Hepatic stellate cell (primary cell): ENCODE results near the gene PYDC1.
"Not testable (repeated sequence)": the region's sequence is repeated elsewhere in the genome, so short reads cannot be mapped to it uniquely, and the experiment has no call there.

Experiments
- DNase-seq: peaks from one replicate; pipeline ENCODE4 v3.0.0; 2011; ENCODE audit warnings: low spot score

PYDC1 gene

DNA sequence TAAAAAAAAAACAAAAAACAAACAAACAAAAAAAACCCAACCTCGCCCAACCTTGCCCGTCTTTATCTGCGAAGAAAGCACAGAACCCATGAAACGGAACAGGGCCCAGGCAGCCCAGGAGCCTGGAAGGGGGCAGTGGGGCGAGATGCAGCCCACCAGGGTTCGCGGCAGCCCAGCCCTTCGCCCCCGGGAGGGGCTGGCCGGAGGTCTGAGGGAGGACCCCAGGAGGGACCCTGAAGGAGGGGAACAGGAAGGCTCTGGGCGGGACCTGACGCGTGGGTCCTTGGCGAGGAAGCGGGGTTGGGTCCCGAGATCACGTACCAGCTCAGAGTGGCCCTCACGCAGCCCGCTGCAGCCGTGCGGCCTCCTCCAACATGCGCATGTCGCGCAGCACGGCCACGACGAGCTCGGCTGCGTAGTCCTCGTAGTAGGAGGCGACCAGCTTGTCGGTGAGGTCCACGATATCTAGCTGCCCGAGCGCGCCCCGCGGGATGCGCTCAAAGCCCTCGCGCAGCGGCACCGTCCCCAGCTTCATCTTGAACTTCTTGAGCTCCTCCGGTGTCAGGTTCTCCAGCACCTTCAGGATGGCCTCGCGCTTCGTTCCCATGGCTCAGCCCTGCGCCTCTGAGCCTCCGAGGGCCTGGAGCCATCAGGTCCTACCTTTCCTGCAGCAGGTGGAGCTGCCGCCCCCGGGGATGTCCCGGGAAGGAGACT, at the start of gene PYDC1:
PYDC1 (minus strand) TSS at position 714 of the 714 bp plus-strand sequence; CDS start at position 607, 107 bp downstream.
- no peak for DNase-seq

DNA sequence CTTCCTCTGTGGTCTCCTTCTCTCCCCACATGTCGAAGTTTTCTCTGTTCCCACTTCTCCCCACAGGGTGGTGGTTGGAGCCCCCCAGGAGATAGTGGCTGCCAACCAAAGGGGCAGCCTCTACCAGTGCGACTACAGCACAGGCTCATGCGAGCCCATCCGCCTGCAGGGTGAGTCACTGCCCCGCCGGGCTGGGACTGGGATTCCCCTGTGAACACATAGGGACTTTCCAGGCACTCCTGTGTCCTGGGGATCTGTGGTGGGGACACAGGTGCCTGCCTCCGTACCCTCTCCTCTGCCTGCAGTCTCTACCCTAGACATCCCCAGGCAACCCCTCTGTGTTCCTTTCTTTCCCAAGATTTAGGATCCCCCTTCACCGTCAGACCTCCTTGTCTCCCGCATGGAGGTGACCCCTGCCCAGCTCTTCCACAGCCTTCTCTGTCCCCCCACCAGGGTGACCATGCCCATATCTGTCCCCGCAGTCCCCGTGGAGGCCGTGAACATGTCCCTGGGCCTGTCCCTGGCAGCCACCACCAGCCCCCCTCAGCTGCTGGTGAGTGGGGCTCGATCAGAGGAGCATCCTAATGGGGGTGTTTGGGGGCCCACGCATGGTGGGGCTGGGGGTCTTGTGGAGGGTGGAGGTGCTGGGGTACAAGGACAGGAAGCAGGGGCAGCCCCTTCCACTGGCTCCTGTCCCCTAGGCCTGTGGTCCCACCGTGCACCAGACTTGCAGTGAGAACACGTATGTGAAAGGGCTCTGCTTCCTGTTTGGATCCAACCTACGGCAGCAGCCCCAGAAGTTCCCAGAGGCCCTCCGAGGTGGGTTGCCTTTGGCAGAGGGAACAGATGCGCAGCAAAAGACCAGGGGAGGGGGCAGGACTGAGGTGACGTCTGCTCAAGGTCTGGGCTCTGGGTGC, 48.7 kb upstream of the PYDC1 start:
- no peak for DNase-seq

DNA sequence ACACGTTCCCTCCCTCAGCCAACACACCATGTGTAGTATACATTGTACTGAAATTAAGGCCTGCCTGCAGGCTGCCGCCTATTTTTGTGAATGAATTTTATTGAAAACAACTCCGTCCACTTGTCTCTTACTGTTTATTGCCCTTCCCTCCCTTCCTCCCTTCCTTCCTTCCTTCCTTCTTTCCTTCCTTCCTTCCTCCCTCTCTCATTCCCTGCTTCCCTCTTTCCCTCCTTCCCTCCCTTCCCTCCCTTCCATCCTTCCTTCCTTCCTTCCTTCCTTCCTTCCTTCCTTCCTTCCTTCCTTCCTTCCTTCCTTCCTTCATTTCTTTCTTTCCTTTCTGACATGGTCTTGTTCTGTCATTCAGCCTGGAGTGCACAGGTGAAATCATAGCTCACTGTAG, 45.1 kb upstream of the PYDC1 start:
- DNase-seq = no peak

DNA sequence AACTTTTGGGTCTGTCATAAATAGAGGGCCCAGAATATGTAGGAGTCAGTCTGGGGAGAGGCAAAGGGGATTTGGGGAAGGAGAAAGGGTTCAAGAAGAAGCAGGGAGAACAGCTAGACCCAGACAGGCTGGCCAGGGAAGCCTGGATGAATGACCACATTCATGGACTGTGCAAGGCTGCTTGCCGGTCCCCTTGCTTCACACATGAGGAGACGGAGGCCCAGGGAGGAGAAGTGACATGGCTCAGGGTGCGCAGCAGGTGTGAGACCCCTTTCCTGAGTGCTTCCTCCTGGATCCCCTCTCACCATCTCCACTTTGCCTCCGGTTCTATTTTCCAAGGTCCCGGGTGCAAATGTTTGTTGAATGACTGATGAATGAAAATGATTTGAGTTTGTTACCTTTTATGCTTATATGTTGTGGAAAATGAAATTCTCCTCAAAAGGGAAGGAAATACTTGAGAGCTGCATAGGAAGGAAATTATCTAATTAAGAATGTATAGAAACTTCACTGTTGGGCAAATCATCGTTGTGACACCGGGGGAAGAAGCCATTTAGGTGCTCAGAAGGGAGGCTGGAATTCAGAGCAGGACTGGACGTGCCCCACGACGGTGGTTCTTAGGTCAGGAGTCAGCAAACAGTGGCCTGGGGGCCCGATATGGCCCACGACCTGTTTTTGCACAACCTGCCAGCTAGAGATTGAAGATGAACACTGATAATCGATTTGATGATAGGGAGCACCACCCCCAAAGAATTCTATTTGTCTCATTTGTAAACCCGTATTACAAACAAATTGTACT, 43.4 kb upstream of the PYDC1 start:
- DNase-seq = no peak

DNA sequence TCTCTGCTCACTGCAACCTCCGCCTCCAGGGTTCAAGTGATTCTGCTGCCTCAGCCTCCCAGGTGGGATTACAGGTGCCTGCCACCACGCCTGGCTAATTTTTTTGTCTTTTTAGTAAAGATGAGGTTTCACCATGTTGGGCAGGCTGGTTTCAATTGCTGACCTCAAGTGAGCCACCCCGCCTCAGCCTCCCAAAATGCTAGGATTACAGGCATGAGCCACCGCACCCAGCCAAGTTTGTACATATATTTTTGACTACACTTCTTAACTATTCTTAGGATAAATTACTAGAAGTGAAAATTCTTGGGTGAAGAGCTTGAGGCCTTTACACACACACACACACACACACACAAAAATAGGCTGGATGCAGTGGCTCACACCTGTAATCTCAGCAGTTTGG, 41.4 kb upstream of the PYDC1 start:
- DNase-seq = no peak

DNA sequence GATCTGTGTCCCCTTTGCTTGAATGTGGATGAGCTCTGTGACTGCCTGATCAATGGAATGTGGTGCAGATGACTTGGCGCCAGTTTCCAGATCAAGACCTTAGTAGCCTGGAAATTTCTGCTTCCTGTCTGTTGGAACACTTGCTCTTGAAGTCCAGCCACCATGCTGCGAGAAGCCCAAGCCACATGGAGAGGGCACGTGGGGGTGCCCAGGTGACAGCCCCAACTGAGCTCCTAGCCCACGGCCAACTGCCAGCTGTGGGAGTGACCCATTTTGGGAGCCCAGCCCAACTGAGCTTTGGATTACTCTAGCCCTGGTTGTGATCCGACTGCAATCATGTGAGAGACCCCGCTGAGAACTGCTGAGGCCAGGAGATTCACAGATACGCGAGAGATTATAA, 39.5 kb upstream of the PYDC1 start:
- no peak for DNase-seq

DNA sequence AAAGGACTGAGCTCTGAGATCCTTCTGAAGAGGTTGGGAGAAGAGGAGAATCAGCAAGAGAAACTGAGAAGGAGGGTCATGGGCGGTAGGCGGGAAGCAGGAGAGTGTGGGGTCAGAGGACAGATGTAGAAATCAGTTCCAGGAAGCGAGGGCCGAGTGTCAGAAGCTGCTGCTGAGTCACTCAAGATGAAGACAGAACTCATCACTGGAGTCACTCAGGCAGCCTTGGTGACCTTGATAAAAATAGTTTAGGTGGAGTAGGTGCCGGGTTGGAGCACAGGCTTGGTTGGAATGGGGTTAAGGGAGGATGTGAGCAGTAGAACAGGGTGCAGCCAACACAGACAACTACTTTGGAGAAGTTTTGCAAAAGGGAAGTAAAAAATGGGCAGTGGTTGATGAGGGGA, 36.7 kb upstream of the PYDC1 start:
- DNase-seq = no peak

DNA sequence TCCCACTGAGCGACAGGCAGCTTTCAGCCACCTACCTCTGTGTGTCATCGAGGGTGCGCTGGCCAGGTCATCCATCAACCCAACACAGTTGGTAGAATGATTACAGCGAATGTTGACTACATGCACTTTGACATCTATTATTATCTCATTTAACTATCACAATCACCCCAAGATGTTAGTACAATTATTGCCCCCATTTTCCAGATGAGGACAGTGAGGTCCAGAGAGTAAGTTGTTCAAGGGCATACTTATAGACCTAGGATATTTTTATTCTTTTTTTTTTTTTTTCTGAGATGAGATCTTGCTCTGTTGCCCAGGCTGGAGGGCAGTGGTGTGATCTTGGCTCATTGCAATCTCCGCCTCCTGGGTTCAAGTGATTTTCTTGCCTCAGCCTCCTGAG, 34.5 kb upstream of the PYDC1 start:
- DNase-seq = no peak

DNA sequence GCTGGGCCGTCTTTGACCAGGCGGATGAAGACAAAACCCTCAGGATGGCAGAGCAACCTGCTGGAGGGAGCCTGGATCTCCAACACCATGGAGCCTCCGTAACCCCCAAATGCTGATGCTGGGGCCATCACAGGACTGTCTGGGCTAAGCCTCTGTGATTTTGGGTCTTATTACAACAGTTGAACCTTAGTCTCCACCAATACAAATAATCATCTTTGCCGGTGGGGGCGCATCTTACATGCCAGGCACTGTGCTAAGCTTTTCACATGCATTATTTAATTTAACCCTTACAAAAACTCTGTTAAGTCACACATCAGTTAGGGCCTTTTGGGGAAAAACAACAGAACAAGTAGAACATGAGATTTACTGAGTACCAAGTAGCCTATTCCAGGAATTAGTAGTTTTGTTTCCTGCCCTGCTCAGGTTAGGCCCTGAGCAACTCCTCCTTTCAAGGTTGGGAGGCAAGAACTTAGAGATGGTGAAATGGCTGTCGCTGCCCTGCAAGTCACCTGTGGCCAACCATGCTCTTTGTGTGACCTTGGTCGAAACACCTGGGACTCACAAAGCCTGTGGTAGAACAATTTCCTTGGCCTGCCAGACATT, 33.9 kb upstream of the PYDC1 start:
- no peak for DNase-seq

DNA sequence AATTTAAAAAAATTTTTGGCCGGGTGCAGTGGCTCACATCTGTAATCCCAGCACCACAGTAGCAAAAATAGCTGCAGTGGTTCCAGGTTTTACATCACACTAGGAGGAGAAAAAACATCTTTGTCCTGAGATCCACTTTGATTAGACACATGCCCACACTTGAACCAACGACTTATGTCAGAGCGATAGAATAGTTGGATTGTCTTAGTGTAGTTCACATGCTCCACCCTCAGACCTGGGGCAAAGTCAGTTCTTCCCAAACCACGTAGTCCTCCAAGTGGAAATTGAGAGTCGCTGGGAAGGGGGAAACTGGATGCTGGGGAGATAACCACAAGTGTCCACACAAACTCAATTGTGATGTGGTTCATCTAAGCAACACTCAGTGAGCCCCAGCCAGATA, 31.4 kb upstream of the PYDC1 start:
- no peak for DNase-seq

DNA sequence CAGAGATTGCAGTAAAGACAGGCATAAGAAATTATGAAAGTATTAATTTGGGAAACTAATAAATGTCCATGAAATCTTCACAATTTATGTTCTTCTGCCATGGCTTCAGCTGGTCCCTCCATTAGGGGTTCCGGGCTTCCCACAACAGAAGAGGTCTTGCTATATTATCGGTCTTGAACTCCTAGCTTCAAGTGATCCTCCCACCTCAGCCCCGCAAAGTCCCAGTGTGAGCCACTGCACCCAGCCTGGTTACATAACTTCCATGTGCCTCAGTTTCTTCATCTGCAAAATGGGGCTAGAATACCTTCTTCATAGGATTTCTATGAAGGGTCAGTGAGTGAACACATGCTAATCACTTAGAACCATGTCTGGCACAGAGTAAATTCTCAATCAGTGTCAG, 29.4 kb upstream of the PYDC1 start:
- DNase-seq = no peak

DNA sequence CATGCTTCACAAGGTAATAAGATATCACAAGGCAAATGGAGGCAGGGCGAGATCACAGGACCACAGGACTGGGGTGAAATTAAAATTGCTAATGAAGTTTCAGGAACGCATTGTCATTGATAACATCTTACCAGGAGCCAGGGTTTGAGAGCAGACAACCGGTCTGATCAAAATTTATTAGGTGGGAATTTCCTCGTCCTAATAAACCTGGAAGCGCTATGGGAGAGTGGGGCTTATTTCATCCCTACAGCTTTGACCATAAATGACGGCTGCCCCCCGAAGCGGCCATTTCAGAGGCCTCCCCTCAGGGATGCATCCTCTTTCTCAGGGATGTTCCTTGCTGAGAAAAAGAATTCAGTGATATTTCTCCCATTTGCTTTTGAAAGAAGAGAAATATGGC, 28.7 kb upstream of the PYDC1 start:
- DNase-seq = not testable (repeated sequence)

DNA sequence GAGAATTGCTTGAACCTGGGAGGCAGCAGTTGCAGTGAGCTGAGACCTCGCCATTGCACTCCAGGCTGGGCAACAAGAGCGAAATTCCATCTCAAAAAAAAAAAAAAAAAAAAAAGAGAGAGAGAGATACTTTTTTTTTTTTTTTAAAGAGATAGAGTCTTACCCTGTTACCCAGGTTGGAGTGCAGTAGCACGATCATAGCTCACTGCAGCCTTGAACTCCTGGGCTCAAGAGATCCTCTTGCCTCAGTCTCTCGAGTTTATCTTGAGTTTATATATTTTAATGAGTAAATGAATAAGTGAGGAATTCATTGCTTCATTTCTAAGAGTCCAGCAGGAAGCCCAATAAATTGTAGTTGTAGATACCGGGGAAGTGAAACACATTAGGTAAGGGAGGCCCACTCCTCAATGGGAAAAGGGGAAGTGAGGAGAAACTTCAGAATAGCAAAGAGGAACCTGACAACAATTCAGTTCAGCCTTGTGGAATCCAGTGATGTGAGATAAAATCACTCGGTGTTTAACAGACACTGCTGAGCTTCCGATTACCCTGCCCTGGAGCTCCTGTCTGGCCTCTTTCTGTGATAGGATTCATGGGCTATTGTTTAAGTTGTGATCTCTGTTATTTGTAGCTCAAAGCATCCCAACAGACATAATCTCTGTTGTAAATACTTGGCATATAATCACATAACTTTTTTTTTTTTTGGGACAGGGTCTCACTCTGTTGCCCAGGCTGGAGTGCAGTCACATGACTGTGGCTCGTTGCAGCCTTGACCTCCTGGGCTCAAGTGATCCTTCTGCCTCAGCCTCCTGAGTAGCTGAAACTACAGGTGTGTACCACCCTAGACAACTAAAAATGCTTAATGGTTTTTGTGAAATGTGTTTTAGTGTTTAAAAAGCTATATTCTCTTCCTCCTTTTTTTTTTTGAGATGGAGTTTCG, 27.1 kb upstream of the PYDC1 start:
- DNase-seq = no peak

DNA sequence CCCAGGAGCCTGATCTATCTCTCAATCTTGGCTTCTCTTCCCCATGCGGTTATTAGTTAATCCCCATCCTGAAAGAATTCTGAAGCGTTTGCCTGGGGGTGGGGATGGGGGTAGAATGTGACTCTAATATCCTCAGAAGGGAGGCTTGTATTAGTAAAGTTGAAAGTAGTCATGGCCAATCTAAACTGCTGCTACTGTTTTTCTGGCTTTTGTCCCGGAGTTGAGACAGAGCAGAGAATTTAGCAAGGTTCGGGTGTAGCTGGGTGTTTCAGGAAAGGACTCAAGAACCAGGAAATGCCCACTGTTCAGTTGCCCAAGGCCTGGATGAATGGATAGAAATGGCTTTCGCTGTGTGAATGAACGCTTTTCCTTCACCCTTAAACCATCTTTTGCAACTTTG, 25.3 kb upstream of the PYDC1 start:
- no peak for DNase-seq

DNA sequence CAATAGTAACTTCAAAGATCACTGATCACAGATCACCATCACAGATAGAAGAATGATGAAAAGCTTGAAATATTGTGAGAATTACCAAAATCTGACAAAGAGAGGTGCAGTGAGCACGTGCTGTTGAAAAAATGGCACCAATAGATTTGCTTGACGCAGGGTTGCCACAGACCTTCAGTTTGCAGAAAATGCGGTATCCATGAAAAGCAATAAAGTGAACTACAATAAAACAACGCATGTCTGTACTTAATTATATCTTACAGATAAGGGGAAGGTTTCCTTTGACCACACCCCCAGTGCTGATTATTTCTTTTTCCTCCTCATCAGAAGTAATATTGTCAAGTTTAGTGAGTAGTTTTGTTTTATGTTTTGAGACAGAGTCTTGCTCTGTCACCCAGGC, 21.1 kb upstream of the PYDC1 start:
- no peak for DNase-seq

DNA sequence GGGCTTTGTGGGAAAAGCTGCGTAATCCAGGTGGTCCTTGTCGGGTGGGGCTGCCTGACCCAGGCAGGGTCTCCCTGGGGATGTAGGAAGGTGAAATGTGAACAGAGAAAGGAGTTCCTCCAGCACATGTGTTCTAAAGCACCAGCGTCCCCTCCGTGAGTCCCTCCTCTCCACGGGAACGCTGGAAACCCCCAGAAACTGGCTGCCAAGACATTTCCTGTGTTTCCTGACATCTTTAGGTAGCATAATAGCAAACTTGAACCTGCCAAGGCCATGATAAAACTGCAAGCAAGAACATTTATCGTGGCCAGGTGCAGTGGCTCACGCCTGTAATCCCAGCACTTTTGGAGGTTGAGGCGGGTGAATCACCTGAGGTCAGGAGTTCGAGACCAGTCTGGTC, 12.6 kb upstream of the PYDC1 start:
- no peak for DNase-seq

DNA sequence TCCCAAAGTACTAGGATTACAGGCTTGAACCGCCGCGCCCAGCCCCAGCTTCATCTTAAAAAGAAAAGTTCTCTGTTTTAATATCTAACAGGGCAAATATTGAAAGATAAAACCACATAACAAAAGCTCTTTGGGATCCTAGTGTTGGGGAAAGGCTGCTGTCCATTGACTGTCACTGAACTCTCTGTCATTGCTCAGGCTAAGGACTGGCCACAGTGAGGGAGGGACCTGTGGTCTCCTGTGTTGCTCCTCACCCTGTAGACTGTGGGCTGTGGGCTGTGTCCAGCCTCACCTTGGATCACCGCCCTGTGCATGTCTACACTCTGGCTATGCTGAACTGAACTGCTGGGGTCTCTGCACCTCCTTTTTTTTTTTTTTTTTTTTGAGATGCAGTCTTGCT, 11.3 kb upstream of the PYDC1 start:
- no peak for DNase-seq

DNA sequence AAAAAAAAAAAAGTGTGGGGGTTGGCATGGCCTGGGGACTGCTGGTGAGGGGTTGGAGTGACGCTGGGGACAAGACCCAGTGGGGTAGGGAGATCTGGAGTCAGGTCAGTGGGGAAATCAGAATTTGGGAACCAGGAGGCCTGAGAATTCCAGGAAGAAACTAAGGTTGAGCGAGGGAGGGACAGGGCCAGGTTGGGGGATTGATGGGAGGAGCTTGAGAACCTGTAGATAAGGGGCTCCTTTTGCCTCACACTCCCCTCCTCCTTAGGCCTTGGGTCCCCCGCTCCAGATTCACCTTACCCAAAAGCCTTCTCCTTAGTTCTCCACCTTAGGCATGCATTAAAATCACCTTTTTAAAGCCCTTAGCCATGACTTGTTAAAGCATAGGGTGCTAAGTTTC, 8.3 kb upstream of the PYDC1 start:
- no peak for DNase-seq

DNA sequence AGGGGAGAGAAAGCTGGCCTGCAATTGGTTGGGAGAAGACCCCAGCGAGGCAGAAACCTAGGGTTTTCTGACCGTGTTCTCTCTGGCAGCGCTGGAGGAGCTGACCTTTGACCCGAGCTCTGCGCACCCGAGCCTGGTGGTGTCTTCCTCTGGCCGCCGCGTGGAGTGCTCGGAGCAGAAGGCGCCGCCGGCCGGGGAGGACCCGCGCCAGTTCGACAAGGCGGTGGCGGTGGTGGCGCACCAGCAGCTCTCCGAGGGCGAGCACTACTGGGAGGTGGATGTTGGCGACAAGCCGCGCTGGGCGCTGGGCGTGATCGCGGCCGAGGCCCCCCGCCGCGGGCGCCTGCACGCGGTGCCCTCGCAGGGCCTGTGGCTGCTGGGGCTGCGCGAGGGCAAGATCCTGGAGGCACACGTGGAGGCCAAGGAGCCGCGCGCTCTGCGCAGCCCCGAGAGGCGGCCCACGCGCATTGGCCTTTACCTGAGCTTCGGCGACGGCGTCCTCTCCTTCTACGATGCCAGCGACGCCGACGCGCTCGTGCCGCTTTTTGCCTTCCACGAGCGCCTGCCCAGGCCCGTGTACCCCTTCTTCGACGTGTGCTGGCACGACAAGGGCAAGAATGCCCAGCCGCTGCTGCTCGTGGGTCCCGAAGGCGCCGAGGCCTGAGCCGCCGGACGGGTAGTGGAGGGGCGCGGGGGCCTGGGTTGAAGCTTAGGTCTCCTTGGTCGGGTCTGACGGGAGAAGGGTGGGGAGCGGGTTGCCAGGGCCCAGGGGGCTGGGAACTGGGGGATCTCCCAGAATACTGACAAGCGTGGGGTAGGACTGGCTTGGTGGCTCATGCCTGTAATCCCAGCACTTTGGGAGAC, 7.4 kb upstream of the PYDC1 start:
- DNase-seq = no peak

DNA sequence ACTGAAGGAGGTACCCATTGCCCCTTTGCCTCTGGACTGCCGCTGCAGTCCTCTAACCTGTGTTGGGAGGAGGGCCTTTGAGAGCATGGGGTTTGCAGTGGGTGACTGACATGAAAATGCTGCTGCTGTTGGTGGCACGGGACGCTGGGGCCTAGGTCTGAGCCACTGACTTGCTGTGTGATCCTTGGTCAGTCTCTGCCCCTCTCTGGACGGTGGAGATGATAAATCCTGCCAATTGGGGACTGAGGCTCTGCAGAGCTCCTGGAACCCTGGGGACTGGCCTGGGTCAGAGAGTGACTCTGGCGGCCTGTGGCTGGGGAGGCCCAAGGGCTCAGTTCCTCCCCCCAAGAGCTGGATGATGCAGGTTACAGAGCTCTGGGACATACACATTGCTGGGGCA, 6.1 kb upstream of the PYDC1 start:
- DNase-seq = peak; percentile 3
